PFSK-1 (cell line): Measurements from ENCODE around the gene USF2.

Experiments
- FOXP2 ChIP-seq: optimal IDR thresholded peaks from 2 replicates; pipeline ENCODE3; 2011; ENCODE audit warnings: borderline replicate concordance, control low read depth, inconsistent platforms; ENCODE audit not compliant: insufficient read depth; ENCODE audit errors: extremely low read length, extremely low read depth
- POLR2AphosphoS5 ChIP-seq: IDR thresholded peaks from 2 replicates; pipeline ENCODE4 v1.6.1; 2012; ENCODE audit warnings: low read depth, mild to moderate bottlenecking, control low read depth, low read length, moderate library complexity
- SIN3A ChIP-seq: IDR thresholded peaks from 2 replicates; pipeline ENCODE4 v1.6.1; 2012; ENCODE audit warnings: mild to moderate bottlenecking, low read length, moderate library complexity, borderline replicate concordance; ENCODE audit not compliant: insufficient read depth

GRCh38 chr19:35302446-35302845, 33.7 kb downstream of the USF2 start:
- TF ChIP-seq FOXP2: no peak
- TF ChIP-seq POLR2AphosphoS5: no peak
- TF ChIP-seq SIN3A: no peak
